ENCODE data around the gene SLC35E3. TPM values are rescaled to one million over a fixed set of nuclear protein-coding genes. Genes with fewer than 3 reads are reported as not detected.

The SLC35E3 gene
- polyA plus RNA-seq, 2 of the 4 experiments (the other 2 are of a cell fraction): 5.1 to 22.1 TPM

- FAIRE-seq (no peak), ATAC-seq (no peak), DNase-seq (ENCODE audit: low read depth in 1 of 2, low spot score in 1 of 2) (no peak)
- no peak overlapping the region for H3K27ac ChIP-seq
- no peaks in the 10 kb centered on the region for H3K9me3 ChIP-seq
- no peak overlapping the region for H3K4me3 ChIP-seq
- ChIA-PET CTCF (interaction anchor here (1.0 kb wide), 1 partner anchor 18 kb away, joined by 3 read pairs; no protein-coding TSS in a partner anchor), POLR2A (no interaction called here)
- WGBS (ENCODE audit: missing lambda C conversion rate): 68% methylated on average over 1 of the region's 1 CpG
- no peaks in the 10 kb centered on the region for H3K4me1 ChIP-seq
- TF ChIP-seq ATOH8 (CRISPR knock-in tag; IDR thresholded peaks at IDR 0.05; ENCODE audit: low read depth) (no peak), HEYL (CRISPR knock-in tag; IDR thresholded peaks at IDR 0.05) (no peak), FOSL2 (IDR thresholded peaks at IDR 0.05) (no peak), FOSL2 (CRISPR knock-in tag; IDR thresholded peaks at IDR 0.05) (no peak), MYC (IDR thresholded peaks at IDR 0.05; ENCODE audit: borderline replicate concordance, low read length) (no peak), EHF (CRISPR knock-in tag; IDR thresholded peaks at IDR 0.05) (no peak), PHF8 (IDR thresholded peaks at IDR 0.05; ENCODE audit: borderline replicate concordance, low read depth) (no peak), EP300 (IDR thresholded peaks at IDR 0.05) (no peak), SREBF2 (IDR thresholded peaks at IDR 0.05) (no peak), KDM5A (IDR thresholded peaks at IDR 0.05) (no peak), NFE2L2 (conservative IDR thresholded peaks at IDR 0.05; ENCODE audit: low read length) (no peak), ZNF302 (CRISPR knock-in tag; IDR thresholded peaks at IDR 0.05) (no peak), CHD4 (IDR thresholded peaks at IDR 0.05; ENCODE audit: borderline replicate concordance) (no peak), RNF2 (IDR thresholded peaks at IDR 0.05; ENCODE audit: borderline replicate concordance, low read depth) (no peak), JUN (IDR thresholded peaks at IDR 0.05) (no peak), POLR2AphosphoS2 (conservative IDR thresholded peaks at IDR 0.05; ENCODE audit: low read length) (no peak), RFX5 (IDR thresholded peaks at IDR 0.05) (no peak), HOXA7 (CRISPR knock-in tag; IDR thresholded peaks at IDR 0.05) (no peak)
- TF ChIP-seq, protein P1, sequence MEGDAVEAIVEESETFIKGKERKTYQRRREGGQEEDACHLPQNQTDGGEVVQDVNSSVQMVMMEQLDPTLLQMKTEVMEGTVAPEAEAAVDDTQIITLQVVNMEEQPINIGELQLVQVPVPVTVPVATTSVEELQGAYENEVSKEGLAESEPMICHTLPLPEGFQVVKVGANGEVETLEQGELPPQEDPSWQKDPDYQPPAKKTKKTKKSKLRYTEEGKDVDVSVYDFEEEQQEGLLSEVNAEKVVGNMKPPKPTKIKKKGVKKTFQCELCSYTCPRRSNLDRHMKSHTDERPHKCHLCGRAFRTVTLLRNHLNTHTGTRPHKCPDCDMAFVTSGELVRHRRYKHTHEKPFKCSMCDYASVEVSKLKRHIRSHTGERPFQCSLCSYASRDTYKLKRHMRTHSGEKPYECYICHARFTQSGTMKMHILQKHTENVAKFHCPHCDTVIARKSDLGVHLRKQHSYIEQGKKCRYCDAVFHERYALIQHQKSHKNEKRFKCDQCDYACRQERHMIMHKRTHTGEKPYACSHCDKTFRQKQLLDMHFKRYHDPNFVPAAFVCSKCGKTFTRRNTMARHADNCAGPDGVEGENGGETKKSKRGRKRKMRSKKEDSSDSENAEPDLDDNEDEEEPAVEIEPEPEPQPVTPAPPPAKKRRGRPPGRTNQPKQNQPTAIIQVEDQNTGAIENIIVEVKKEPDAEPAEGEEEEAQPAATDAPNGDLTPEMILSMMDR (IDR thresholded peaks at IDR 0.05): no peak
- TF ChIP-seq, protein P2, sequence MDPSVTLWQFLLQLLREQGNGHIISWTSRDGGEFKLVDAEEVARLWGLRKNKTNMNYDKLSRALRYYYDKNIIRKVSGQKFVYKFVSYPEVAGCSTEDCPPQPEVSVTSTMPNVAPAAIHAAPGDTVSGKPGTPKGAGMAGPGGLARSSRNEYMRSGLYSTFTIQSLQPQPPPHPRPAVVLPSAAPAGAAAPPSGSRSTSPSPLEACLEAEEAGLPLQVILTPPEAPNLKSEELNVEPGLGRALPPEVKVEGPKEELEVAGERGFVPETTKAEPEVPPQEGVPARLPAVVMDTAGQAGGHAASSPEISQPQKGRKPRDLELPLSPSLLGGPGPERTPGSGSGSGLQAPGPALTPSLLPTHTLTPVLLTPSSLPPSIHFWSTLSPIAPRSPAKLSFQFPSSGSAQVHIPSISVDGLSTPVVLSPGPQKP (IDR thresholded peaks at IDR 0.05; ENCODE audit: low read depth, low read length): no peak
- no peak overlapping the region for H3K4me2 ChIP-seq
These were observed 24.0 kb downstream of the SLC35E3 start for GRCh38 chr12:68769941-68770340.

DNA sequence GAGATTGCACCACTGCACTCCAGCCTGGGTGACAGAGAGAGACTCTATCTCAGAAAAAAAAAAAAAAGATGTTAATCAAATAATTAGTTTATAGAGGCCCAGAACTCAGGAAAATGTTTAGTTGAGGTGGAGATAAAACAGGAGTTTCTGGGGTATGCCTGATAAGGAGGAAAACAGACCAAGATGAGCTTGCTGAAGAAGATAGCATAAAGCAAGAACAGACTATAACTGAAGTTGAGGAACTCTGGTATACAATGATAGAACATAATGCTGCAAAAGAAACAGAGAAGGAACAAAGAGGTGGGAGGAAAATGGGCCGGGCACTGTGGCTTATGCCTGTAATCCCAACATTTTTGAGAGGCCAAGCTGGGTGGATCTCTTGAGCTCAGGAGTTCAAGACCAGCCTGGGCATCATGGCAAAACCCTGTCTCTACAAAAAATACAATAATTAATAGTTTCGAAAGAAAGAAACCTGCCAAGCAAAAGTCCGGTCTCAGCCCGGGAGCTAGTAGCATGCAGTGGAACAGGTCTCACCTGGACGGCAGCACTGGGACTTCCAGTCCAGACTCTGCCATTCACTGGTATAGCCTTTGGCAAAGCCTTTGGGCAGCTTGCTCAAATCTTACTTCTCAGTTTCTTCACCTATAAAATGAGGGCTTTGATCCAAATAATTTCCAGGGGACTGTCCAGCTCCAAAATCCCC is 25.4 kb downstream of the SLC35E3 start:
- no peak overlapping the region for H3K4me3 ChIP-seq
- DNase-seq (ENCODE audit: low read depth in 1 of 2, low spot score in 1 of 2) (no peak), FAIRE-seq (no peak), ATAC-seq (no peak)
- no peaks in the 10 kb centered on the region for H3K9me3 ChIP-seq
- CTCF ChIA-PET: interaction anchor here (0.5 to 1.6 kb wide), 3 partner anchors 10 to 166 kb away, joined by 4 to 5 read pairs (median 5); no protein-coding TSS in a partner anchor
- H3K27ac ChIP-seq: no peak overlapping the region
- no peaks in the 10 kb centered on the region for H3K4me1 ChIP-seq
- WGBS (ENCODE audit: missing lambda C conversion rate): 80% methylated on average over 5 of the region's 5 CpGs
- TF ChIP-seq NFE2L2 (conservative IDR thresholded peaks at IDR 0.05; ENCODE audit: low read length): no peak
- no peak for TF ChIP-seq BHLHE40 (IDR thresholded peaks at IDR 0.05; ENCODE audit: low read depth, low read length)
- no peak for TF ChIP-seq HES2 (IDR thresholded peaks at IDR 0.05)
- TF ChIP-seq HOXB13 (CRISPR knock-in tag; IDR thresholded peaks at IDR 0.05; ENCODE audit: low read depth): no peak
- no peak for TF ChIP-seq TFCP2L1 (CRISPR knock-in tag; IDR thresholded peaks at IDR 0.05)
- no peak for TF ChIP-seq KDM1A (IDR thresholded peaks at IDR 0.05; ENCODE audit: low read depth)
- no peak for TF ChIP-seq CHD4 (IDR thresholded peaks at IDR 0.05; ENCODE audit: borderline replicate concordance)
- TF ChIP-seq FOSB (CRISPR knock-in tag; IDR thresholded peaks at IDR 0.05): no peak
- no peak for TF ChIP-seq REST (IDR thresholded peaks at IDR 0.05)
- H3K4me2 ChIP-seq: no peak overlapping the region
- POLR2A ChIA-PET: no interaction called here

Measured in A549 (cell line).